ENCODE data around the gene BID. TPM values are rescaled to one million over a fixed set of nuclear protein-coding genes. Genes with fewer than 3 reads are reported as not detected.

The BID gene
- total and polyA plus RNA-seq, 2 of the 8 experiments (the other 6 are each of a cell fraction or from before 2014, with no cell fraction given): 39.3 to 114 TPM

DNA sequence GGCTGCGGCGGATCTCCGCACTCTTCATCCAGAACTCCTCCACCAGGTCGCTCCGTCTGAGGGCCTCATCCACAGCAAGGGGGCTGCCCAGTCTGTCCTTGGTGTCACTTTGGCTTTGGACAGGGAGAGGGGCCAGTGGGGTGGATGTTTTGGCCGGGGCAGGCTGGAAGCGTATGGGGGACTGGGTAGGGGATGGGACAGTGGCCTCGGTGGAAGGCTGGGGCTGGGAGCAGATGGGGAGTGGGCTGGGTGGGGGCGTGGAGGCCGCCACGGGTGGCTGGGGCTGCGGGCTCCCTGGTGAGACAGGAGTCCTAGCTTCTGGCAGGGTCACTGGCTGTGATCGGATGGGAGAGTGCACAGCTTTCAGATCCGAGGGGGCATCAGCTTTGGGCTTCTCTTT lies 44.4 kb upstream of the BID start (continued):
- TF ChIP-seq, protein P1, sequence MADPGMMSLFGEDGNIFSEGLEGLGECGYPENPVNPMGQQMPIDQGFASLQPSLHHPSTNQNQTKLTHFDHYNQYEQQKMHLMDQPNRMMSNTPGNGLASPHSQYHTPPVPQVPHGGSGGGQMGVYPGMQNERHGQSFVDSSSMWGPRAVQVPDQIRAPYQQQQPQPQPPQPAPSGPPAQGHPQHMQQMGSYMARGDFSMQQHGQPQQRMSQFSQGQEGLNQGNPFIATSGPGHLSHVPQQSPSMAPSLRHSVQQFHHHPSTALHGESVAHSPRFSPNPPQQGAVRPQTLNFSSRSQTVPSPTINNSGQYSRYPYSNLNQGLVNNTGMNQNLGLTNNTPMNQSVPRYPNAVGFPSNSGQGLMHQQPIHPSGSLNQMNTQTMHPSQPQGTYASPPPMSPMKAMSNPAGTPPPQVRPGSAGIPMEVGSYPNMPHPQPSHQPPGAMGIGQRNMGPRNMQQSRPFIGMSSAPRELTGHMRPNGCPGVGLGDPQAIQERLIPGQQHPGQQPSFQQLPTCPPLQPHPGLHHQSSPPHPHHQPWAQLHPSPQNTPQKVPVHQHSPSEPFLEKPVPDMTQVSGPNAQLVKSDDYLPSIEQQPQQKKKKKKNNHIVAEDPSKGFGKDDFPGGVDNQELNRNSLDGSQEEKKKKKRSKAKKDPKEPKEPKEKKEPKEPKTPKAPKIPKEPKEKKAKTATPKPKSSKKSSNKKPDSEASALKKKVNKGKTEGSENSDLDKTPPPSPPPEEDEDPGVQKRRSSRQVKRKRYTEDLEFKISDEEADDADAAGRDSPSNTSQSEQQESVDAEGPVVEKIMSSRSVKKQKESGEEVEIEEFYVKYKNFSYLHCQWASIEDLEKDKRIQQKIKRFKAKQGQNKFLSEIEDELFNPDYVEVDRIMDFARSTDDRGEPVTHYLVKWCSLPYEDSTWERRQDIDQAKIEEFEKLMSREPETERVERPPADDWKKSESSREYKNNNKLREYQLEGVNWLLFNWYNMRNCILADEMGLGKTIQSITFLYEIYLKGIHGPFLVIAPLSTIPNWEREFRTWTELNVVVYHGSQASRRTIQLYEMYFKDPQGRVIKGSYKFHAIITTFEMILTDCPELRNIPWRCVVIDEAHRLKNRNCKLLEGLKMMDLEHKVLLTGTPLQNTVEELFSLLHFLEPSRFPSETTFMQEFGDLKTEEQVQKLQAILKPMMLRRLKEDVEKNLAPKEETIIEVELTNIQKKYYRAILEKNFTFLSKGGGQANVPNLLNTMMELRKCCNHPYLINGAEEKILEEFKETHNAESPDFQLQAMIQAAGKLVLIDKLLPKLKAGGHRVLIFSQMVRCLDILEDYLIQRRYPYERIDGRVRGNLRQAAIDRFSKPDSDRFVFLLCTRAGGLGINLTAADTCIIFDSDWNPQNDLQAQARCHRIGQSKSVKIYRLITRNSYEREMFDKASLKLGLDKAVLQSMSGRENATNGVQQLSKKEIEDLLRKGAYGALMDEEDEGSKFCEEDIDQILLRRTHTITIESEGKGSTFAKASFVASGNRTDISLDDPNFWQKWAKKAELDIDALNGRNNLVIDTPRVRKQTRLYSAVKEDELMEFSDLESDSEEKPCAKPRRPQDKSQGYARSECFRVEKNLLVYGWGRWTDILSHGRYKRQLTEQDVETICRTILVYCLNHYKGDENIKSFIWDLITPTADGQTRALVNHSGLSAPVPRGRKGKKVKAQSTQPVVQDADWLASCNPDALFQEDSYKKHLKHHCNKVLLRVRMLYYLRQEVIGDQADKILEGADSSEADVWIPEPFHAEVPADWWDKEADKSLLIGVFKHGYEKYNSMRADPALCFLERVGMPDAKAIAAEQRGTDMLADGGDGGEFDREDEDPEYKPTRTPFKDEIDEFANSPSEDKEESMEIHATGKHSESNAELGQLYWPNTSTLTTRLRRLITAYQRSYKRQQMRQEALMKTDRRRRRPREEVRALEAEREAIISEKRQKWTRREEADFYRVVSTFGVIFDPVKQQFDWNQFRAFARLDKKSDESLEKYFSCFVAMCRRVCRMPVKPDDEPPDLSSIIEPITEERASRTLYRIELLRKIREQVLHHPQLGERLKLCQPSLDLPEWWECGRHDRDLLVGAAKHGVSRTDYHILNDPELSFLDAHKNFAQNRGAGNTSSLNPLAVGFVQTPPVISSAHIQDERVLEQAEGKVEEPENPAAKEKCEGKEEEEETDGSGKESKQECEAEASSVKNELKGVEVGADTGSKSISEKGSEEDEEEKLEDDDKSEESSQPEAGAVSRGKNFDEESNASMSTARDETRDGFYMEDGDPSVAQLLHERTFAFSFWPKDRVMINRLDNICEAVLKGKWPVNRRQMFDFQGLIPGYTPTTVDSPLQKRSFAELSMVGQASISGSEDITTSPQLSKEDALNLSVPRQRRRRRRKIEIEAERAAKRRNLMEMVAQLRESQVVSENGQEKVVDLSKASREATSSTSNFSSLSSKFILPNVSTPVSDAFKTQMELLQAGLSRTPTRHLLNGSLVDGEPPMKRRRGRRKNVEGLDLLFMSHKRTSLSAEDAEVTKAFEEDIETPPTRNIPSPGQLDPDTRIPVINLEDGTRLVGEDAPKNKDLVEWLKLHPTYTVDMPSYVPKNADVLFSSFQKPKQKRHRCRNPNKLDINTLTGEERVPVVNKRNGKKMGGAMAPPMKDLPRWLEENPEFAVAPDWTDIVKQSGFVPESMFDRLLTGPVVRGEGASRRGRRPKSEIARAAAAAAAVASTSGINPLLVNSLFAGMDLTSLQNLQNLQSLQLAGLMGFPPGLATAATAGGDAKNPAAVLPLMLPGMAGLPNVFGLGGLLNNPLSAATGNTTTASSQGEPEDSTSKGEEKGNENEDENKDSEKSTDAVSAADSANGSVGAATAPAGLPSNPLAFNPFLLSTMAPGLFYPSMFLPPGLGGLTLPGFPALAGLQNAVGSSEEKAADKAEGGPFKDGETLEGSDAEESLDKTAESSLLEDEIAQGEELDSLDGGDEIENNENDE (IDR thresholded peaks at IDR 0.05; ENCODE audit: insufficient replicate concordance, low read length): no peak
- no peak for TF ChIP-seq FOSL1 (IDR thresholded peaks at IDR 0.05; ENCODE audit: insufficient read depth, low read depth, low read length)
- no peak for TF ChIP-seq TBP (IDR thresholded peaks at IDR 0.05; ENCODE audit: low read depth, low read length)
- no peak for TF ChIP-seq EZH2 (IDR thresholded peaks at IDR 0.05; ENCODE audit: low read depth, low read length, severe bottlenecking)
- TF ChIP-seq TAF7 (optimal IDR thresholded peaks at IDR 0.05; ENCODE audit: borderline replicate concordance, low read depth, low read length): no peak
- no peak for TF ChIP-seq GABPA (IDR thresholded peaks at IDR 0.05; ENCODE audit: borderline replicate concordance, insufficient read depth, low read length)
- TF ChIP-seq SP1 (IDR thresholded peaks at IDR 0.05; ENCODE audit: low read depth, low read length): no peak
- TF ChIP-seq, protein P2, sequence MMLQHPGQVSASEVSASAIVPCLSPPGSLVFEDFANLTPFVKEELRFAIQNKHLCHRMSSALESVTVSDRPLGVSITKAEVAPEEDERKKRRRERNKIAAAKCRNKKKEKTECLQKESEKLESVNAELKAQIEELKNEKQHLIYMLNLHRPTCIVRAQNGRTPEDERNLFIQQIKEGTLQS (IDR thresholded peaks at IDR 0.05; ENCODE audit: insufficient read depth, low read depth, low read length): no peak
- no peak for TF ChIP-seq SAP30 (IDR thresholded peaks at IDR 0.05; ENCODE audit: insufficient read depth, insufficient replicate concordance, low read length)
- no peak for TF ChIP-seq PHF8 (conservative IDR thresholded peaks at IDR 0.05; ENCODE audit: low read depth, low read length)
